ENCODE data around the gene TICAM1. TPM values are rescaled to one million over a fixed set of nuclear protein-coding genes. Genes with fewer than 3 reads are reported as not detected.

TICAM1 gene
- total and polyA plus RNA-seq, 2 of the 13 experiments (the other 11 are each of a cell fraction or from before 2014, with no cell fraction given) = 0.33 to 0.95 TPM

DNA sequence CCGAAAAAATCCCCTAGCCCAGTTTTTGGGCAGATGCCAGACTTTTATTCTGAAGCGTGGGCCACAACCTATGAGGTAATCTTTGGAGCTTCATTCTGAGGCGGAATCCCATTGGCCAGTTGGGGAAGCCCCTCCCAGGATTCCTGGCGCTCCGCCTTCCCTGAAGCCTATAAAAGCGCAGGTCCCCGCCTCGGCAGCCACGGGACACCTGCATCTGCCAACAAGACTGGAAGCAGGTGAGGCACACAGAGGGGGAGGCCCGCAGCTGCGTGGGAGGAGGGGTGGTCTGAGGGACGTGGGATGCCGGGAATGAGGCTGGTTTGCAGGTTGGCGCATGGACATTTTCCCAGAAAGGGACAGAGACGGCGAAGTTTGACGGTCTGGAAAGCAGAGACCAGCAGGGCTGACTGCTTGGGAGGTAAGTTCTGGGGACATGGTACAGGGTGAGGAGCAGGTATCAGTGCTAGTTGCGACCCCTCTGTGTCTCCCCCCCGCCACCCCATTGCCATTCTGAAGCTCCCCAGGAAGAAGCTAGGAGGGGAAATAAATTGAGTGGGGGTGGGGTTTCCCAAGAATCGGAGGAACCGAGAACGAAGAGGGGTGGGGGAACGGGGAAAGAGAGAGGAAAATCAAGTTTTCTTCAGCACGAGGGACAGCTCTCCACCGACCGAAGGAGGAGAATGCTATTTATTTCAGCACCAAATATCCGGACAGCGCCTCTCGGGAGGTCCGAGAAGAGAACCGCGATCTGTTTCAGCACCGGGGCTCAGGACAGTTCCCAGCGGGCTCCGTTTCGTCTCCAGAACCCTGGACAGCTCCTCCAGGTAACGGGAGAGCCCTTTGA, 62.4 kb downstream of the TICAM1 start (continued):
- TF ChIP-seq REPIN1 (CRISPR knock-in tag; IDR thresholded peaks at IDR 0.05; ENCODE audit: borderline replicate concordance, low read depth) = peak; percentile 100
- peak; percentile 100 for TF ChIP-seq ZNF124 (CRISPR knock-in tag; IDR thresholded peaks at IDR 0.05)
- TF ChIP-seq, protein P1, sequence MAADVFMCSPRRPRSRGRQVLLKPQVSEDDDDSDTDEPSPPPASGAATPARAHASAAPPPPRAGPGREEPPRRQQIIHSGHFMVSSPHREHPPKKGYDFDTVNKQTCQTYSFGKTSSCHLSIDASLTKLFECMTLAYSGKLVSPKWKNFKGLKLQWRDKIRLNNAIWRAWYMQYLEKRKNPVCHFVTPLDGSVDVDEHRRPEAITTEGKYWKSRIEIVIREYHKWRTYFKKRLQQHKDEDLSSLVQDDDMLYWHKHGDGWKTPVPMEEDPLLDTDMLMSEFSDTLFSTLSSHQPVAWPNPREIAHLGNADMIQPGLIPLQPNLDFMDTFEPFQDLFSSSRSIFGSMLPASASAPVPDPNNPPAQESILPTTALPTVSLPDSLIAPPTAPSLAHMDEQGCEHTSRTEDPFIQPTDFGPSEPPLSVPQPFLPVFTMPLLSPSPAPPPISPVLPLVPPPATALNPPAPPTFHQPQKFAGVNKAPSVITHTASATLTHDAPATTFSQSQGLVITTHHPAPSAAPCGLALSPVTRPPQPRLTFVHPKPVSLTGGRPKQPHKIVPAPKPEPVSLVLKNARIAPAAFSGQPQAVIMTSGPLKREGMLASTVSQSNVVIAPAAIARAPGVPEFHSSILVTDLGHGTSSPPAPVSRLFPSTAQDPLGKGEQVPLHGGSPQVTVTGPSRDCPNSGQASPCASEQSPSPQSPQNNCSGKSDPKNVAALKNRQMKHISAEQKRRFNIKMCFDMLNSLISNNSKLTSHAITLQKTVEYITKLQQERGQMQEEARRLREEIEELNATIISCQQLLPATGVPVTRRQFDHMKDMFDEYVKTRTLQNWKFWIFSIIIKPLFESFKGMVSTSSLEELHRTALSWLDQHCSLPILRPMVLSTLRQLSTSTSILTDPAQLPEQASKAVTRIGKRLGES (CRISPR knock-in tag; IDR thresholded peaks at IDR 0.05; ENCODE audit: borderline replicate concordance) = peak; percentile 100
- TF ChIP-seq, protein P2, sequence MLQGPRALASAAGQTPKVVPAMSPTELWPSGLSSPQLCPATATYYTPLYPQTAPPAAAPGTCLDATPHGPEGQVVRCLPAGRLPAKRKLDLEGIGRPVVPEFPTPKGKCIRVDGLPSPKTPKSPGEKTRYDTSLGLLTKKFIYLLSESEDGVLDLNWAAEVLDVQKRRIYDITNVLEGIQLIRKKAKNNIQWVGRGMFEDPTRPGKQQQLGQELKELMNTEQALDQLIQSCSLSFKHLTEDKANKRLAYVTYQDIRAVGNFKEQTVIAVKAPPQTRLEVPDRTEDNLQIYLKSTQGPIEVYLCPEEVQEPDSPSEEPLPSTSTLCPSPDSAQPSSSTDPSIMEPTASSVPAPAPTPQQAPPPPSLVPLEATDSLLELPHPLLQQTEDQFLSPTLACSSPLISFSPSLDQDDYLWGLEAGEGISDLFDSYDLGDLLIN (CRISPR knock-in tag; IDR thresholded peaks at IDR 0.05; ENCODE audit: borderline replicate concordance) = peak; percentile 100; the same call in 1 of the 2 replicates
- TF ChIP-seq ZNF543 (CRISPR knock-in tag; IDR thresholded peaks at IDR 0.05) = peak; percentile 100
- TF ChIP-seq ZNF512B (CRISPR knock-in tag; IDR thresholded peaks at IDR 0.05; ENCODE audit: borderline replicate concordance) = peak; percentile 100
- TF ChIP-seq ZBTB8A (CRISPR knock-in tag; IDR thresholded peaks at IDR 0.05; ENCODE audit: borderline replicate concordance, low read depth) = peak; percentile 99
- peak; percentile 99 for TF ChIP-seq ZNF335 (CRISPR knock-in tag; IDR thresholded peaks at IDR 0.05)
- TF ChIP-seq ZNF431 (CRISPR knock-in tag; IDR thresholded peaks at IDR 0.05; ENCODE audit: borderline replicate concordance, low read depth) = peak; percentile 100
- TF ChIP-seq NONO (IDR thresholded peaks at IDR 0.05) = no peak
- TF ChIP-seq NONO (CRISPR knock-in tag; conservative IDR thresholded peaks at IDR 0.05) = peak; percentile 68; the same call in 1 of the 2 replicates
- TF ChIP-seq ZBTB21 (CRISPR knock-in tag; IDR thresholded peaks at IDR 0.05) = peak; percentile 97
- peak; percentile 100 for TF ChIP-seq ZNF605 (CRISPR knock-in tag; IDR thresholded peaks at IDR 0.05)
- TF ChIP-seq PCBP2 (optimal IDR thresholded peaks at IDR 0.05; ENCODE audit: low read depth, low read length, poor library complexity, severe bottlenecking) = no peak
- TF ChIP-seq, protein P3, sequence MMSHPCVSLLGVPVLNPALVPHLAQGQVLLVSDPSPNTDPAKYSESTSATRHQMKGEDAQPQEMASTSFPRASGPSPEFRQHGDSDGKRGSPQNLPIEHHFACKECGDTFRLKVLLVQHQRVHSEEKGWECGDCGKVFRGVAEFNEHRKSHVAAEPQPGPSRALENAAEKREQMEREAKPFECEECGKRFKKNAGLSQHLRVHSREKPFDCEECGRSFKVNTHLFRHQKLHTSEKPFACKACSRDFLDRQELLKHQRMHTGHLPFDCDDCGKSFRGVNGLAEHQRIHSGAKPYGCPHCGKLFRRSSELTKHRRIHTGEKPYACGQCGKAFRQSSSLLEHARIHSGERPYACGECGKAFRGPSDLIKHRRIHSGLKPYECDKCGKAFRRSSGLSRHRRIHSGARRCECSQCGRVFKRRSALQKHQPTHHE (CRISPR knock-in tag; IDR thresholded peaks at IDR 0.05; ENCODE audit: borderline replicate concordance) = peak; percentile 100
- TF ChIP-seq SNRNP70 (IDR thresholded peaks at IDR 0.05; ENCODE audit: low read depth, low read length) = no peak
- TF ChIP-seq ZNF704 (CRISPR knock-in tag; IDR thresholded peaks at IDR 0.05; ENCODE audit: borderline replicate concordance) = peak; percentile 100
- TF ChIP-seq ZNF563 (CRISPR knock-in tag; IDR thresholded peaks at IDR 0.05) = peak; percentile 100
- TF ChIP-seq GATA4 (IDR thresholded peaks at IDR 0.05; ENCODE audit: borderline replicate concordance, low read depth) = no peak

Measured in HepG2 (cell line).